ENCODE results near the gene ARRB1.

Gene ARRB1

DNA sequence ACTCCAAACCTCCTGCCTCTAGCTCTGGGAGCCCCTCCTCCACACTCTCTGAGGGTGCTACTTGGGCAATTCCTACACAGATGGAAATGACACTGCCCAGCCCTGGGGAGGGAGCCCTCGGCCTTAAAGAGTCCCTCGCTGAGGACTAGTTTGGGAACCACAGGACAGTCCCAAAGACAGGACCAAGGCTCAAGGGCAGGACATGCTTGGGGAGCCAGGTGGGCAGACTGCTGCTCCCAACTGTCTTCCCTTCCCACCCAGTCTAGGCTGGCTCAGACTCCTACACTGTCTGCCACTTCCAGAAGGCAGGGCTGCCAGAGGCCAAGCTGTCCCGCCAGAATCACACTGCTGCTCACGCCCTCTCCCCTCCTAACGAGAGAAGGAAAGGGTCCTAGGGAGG, 9.8 kb downstream of the ARRB1 start:
- H3K9me3 ChIP-seq (ENCODE audit: control insufficient read depth, low read length): no peaks in the 10 kb centered on the region
- TF ChIP-seq, protein P1, sequence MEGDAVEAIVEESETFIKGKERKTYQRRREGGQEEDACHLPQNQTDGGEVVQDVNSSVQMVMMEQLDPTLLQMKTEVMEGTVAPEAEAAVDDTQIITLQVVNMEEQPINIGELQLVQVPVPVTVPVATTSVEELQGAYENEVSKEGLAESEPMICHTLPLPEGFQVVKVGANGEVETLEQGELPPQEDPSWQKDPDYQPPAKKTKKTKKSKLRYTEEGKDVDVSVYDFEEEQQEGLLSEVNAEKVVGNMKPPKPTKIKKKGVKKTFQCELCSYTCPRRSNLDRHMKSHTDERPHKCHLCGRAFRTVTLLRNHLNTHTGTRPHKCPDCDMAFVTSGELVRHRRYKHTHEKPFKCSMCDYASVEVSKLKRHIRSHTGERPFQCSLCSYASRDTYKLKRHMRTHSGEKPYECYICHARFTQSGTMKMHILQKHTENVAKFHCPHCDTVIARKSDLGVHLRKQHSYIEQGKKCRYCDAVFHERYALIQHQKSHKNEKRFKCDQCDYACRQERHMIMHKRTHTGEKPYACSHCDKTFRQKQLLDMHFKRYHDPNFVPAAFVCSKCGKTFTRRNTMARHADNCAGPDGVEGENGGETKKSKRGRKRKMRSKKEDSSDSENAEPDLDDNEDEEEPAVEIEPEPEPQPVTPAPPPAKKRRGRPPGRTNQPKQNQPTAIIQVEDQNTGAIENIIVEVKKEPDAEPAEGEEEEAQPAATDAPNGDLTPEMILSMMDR (IDR thresholded peaks at IDR 0.05): no peak
- no peaks in the 10 kb centered on the region for H3K4me1 ChIP-seq
- H3K4me3 ChIP-seq (ENCODE audit: low read depth, low read length): no peak overlapping the region
- H3K27ac ChIP-seq: no peak overlapping the region
- H3K9ac ChIP-seq: no peak overlapping the region
- H3K36me3 ChIP-seq (ENCODE audit: control insufficient read depth, insufficient read depth, low read length): no peaks in the 10 kb centered on the region
- no peak overlapping the region for H2AFZ ChIP-seq
- H3K79me2 ChIP-seq: no peaks in the 10 kb centered on the region
- no peak overlapping the region for H3K4me2 ChIP-seq (ENCODE audit: low read length)
- H3K27me3 ChIP-seq (ENCODE audit: control insufficient read depth, insufficient read depth, low read length): no peaks in the 10 kb centered on the region

DNA sequence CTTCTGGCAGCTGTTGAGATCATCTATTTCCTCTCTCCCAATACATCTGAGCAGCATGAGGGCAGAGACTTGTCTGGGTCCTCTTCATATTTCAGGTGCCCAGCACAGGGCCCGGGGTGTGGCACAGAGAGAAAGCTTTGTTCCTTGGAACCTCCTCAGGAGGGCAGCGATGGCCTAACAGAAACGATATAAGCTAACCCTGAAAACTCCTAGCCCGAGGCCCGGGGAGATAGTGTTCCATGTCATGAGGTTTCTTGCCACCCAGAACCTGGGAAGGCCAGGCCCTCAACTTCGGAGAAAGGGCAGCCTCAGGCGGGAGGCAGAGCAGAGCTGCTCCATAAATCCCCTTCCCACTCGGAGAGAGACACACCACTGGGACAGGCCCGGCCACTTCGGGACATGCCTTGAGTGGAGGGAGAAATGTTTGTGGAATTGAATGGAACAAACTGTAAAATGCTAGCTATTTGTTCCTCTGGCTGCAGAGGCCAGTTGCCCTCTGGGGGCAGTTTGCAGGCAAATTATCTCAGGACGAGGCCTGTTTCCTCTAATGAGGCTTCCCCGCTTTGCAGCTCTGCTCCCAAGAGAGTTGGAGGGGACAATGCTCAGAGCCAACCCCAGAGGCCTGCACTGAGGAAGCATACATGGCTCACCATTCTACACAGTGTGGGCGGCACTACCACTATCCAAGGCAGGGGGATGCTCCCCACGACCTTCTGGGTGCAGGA, 11.6 kb downstream of the ARRB1 start:
- Histone ChIP-seq H3K4me2 (ENCODE audit: low read length) (no peak overlapping the region), H3K9me3 (ENCODE audit: control insufficient read depth, low read length) (no peaks in the 10 kb centered on the region), H3K36me3 (ENCODE audit: control insufficient read depth, insufficient read depth, low read length) (no peaks in the 10 kb centered on the region), H3K4me1 (no peaks in the 10 kb centered on the region), H3K79me2 (no peaks in the 10 kb centered on the region), H2AFZ (no peak overlapping the region), H3K27me3 (ENCODE audit: control insufficient read depth, insufficient read depth, low read length) (no peaks in the 10 kb centered on the region), H3K4me3 (ENCODE audit: low read depth, low read length) (no peak overlapping the region), H3K9ac (no peak overlapping the region), H3K27ac (peak overlapping the region; percentile 24)
- TF ChIP-seq, protein P1 (IDR thresholded peaks at IDR 0.05): no peak

DNA sequence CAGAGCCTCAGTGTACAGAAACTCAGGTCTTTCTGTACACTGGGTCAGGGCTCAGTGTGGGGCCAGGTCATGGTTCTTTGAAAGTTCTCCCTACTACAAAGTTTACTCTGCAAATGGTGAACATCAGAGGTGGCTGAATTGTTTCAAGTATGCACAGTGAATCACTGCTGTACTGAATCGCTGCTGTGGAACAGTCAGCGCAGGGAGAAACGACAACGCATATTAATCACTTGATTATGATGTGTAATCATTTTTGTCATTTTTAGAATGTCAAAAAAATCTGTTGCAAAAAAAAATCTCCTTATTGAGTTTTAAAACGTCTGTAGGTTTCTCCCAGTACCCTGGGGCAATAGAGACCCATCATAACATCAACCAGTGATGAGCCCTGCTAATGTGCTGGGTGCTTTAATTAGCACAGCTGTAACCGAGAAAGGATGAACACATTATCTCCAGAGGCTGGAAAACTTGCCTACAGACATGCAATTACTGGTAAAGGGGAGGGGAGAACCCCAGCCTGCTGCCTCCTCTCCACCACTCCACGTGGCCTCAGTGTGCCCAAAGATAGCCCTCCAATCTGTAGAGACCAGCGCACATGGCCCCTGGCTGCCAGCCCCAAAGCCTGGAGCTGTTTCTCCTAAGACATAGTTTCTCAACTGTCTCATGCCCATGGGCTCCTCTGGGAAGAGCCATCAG, 12.8 kb downstream of the ARRB1 start:
- no peak overlapping the region for H3K4me2 ChIP-seq (ENCODE audit: low read length)
- H3K9me3 ChIP-seq (ENCODE audit: control insufficient read depth, low read length): no peaks in the 10 kb centered on the region
- no peaks in the 10 kb centered on the region for H3K36me3 ChIP-seq (ENCODE audit: control insufficient read depth, insufficient read depth, low read length)
- no peaks in the 10 kb centered on the region for H3K4me1 ChIP-seq
- TF ChIP-seq, protein P1 (IDR thresholded peaks at IDR 0.05): no peak
- H3K4me3 ChIP-seq (ENCODE audit: low read depth, low read length): no peak overlapping the region
- no peak overlapping the region for H2AFZ ChIP-seq
- no peak overlapping the region for H3K27ac ChIP-seq
- H3K27me3 ChIP-seq (ENCODE audit: control insufficient read depth, insufficient read depth, low read length): no peaks in the 10 kb centered on the region
- no peaks in the 10 kb centered on the region for H3K79me2 ChIP-seq
- H3K9ac ChIP-seq: no peak overlapping the region

DNA sequence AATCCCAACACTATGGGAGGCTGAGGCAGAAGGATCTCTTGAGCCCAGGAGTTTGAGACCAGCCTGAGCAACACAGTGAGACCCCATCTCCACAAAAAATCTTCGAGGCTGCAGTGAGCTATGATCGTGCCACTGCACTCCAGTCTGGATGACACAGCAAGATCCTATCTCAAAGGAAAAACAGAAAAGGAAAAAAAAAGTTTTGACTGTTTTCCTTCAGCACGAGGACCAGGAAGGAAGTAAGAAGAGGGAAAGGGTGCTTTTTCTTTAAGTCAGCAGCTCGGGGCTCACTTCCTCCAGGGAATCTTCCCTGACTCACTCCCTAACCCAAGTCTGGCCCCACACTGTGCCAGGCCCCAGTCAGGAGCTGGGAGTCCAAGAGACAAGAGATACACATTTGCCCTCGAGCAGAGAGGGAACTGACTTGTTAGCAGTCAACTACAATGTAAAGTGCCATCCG, 14.2 kb downstream of the ARRB1 start:
- Histone ChIP-seq H2AFZ (no peak overlapping the region), H3K9me3 (ENCODE audit: control insufficient read depth, low read length) (no peaks in the 10 kb centered on the region), H3K4me2 (ENCODE audit: low read length) (no peak overlapping the region), H3K4me1 (no peaks in the 10 kb centered on the region), H3K4me3 (ENCODE audit: low read depth, low read length) (no peak overlapping the region), H3K36me3 (ENCODE audit: control insufficient read depth, insufficient read depth, low read length) (no peaks in the 10 kb centered on the region), H3K27ac (no peak overlapping the region), H3K9ac (no peak overlapping the region), H3K27me3 (ENCODE audit: control insufficient read depth, insufficient read depth, low read length) (no peaks in the 10 kb centered on the region), H3K79me2 (no peaks in the 10 kb centered on the region)
- TF ChIP-seq, protein P1 (IDR thresholded peaks at IDR 0.05): no peak

Measured in parathyroid adenoma (tissue), 2 donors.